ENCODE measurements around the gene TNK1. TPM values are rescaled to one million over a fixed set of nuclear protein-coding genes. Genes with fewer than 3 reads are reported as not detected.

TNK1 gene
- total RNA-seq, 1 experiment from 2014 or later = 0.90 TPM

- no peaks in the 10 kb centered on the region for H3K36me3 ChIP-seq (ENCODE audit: insufficient read depth, low read length, poor library complexity, severe bottlenecking)
- peak; percentile 87 for DNase-seq (ENCODE audit: low spot score)
- ChIA-PET POLR2A (ENCODE audit: low non-redundant PET) (no interaction called here), CTCF (interaction anchor here (0.6 to 0.7 kb wide), 2 partner anchors 209 to 328 kb away, joined by 3 to 4 read pairs; no protein-coding TSS in a partner anchor)
- no peaks in the 10 kb centered on the region for H3K9me3 ChIP-seq (ENCODE audit: low read depth, low read length, poor library complexity, severe bottlenecking)
- TF ChIP-seq, protein P1, sequence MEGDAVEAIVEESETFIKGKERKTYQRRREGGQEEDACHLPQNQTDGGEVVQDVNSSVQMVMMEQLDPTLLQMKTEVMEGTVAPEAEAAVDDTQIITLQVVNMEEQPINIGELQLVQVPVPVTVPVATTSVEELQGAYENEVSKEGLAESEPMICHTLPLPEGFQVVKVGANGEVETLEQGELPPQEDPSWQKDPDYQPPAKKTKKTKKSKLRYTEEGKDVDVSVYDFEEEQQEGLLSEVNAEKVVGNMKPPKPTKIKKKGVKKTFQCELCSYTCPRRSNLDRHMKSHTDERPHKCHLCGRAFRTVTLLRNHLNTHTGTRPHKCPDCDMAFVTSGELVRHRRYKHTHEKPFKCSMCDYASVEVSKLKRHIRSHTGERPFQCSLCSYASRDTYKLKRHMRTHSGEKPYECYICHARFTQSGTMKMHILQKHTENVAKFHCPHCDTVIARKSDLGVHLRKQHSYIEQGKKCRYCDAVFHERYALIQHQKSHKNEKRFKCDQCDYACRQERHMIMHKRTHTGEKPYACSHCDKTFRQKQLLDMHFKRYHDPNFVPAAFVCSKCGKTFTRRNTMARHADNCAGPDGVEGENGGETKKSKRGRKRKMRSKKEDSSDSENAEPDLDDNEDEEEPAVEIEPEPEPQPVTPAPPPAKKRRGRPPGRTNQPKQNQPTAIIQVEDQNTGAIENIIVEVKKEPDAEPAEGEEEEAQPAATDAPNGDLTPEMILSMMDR (conservative IDR thresholded peaks at IDR 0.05; ENCODE audit: low read depth, low read length) = peak; percentile 56; the same call in 1 of the 2 replicates
- no peak for TF ChIP-seq EZH2 (IDR thresholded peaks at IDR 0.05; ENCODE audit: borderline replicate concordance, low read depth, low read length, poor library complexity, severe bottlenecking)
- H3K27me3 ChIP-seq (replicated peaks; ENCODE audit: insufficient read depth, low read depth, low read length, poor library complexity) = no peaks in the 10 kb centered on the region
- H3K4me3 ChIP-seq (ENCODE audit: low read depth, low read length, poor library complexity, severe bottlenecking) = peak within 1 kb of the TSS; percentile 93
- BruUV-seq (replicated peaks) = no TSS peak
- intact Hi-C loops (cut with micrococcal nuclease; ENCODE audit: unreplicated experiment) = loop anchor here (10.0 kb wide), 1 partner anchor 133 kb away; the partner anchor contains the start of genes POLR2A and SLC35G6
- H3K4me1 ChIP-seq (ENCODE audit: insufficient read depth, low read length, poor library complexity, severe bottlenecking) = peaks cover 38% of the 10 kb centered on the region
- H3K27ac ChIP-seq (ENCODE audit: low read depth, low read length, poor library complexity, severe bottlenecking) = peak within 1 kb of the TSS; percentile 94
These were observed 29.0 kb upstream of the TNK1 start, which contains the start of gene KCTD11 for GRCh38 chr17:7351665-7352502. Gene KCTD11 (plus strand): TSS chr17:7352162.

DNA sequence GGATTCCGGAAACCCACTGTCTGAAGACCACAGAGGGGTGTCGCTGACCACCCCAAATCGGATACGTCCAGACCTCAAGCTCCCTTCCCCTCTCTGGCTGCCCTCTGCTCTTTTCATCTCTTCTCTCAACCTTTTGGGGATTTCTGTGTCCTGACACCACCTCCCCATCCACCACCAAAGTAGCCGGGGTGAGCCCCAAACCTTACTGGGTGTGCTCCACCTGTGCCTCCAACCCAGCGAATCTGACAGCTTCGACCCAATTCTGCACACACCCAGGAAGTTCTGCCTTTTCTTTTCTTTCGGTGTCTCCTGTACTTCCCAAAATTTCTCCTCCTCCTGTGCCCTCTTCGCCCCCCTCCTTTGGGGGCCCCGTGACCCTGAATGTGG lies 28.4 kb upstream of the TNK1 start:
- no peak for DNase-seq (ENCODE audit: low spot score)
- CTCF ChIA-PET = no interaction called here
- BruUV-seq (replicated peaks) = TSS peak; percentile 42
- no peak for TF ChIP-seq EZH2 (IDR thresholded peaks at IDR 0.05; ENCODE audit: borderline replicate concordance, low read depth, low read length, poor library complexity, severe bottlenecking)
- TF ChIP-seq, protein P1 (conservative IDR thresholded peaks at IDR 0.05; ENCODE audit: low read depth, low read length) = no peak; the same call in 1 of the 2 replicates
- POLR2A ChIA-PET (ENCODE audit: low non-redundant PET) = no interaction called here
- intact Hi-C loops (cut with micrococcal nuclease; ENCODE audit: unreplicated experiment) = loop anchor here (10.0 kb wide), 1 partner anchor 132 kb away; the partner anchor contains the start of genes POLR2A and SLC35G6
- peaks cover 38% of the 10 kb centered on the region for H3K4me1 ChIP-seq (ENCODE audit: insufficient read depth, low read length, poor library complexity, severe bottlenecking)
- H3K9me3 ChIP-seq (ENCODE audit: low read depth, low read length, poor library complexity, severe bottlenecking) = no peaks in the 10 kb centered on the region
- no peaks in the 10 kb centered on the region for H3K27me3 ChIP-seq (replicated peaks; ENCODE audit: insufficient read depth, low read depth, low read length, poor library complexity)
- H3K4me3 ChIP-seq (ENCODE audit: low read depth, low read length, poor library complexity, severe bottlenecking) = peak overlapping the region; percentile 93
- H3K27ac ChIP-seq (ENCODE audit: low read depth, low read length, poor library complexity, severe bottlenecking) = peak overlapping the region; percentile 94
- no peaks in the 10 kb centered on the region for H3K36me3 ChIP-seq (ENCODE audit: insufficient read depth, low read length, poor library complexity, severe bottlenecking)

DNA sequence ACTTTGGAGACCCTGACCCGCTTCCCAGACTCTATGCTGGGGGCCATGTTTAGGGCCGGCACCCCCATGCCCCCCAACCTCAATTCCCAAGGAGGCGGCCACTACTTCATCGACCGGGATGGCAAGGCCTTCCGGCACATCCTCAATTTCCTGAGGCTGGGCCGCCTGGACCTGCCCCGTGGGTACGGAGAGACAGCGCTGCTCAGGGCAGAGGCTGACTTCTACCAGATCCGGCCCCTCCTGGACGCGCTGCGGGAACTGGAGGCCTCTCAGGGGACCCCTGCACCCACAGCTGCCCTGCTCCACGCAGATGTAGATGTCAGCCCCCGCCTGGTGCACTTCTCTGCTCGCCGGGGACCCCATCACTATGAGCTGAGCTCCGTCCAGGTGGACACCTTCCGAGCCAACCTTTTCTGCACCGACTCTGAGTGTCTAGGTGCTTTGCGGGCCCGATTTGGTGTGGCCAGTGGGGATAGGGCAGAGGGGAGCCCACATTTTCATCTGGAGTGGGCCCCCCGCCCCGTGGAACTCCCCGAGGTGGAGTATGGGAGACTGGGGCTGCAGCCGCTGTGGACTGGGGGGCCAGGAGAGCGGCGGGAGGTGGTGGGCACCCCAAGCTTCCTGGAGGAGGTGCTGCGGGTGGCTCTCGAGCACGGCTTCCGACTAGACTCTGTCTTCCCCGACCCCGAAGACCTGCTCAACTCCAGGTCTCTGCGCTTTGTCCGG lies 27.8 kb upstream of the TNK1 start:
- no peaks in the 10 kb centered on the region for H3K9me3 ChIP-seq (ENCODE audit: low read depth, low read length, poor library complexity, severe bottlenecking)
- no peaks in the 10 kb centered on the region for H3K27me3 ChIP-seq (replicated peaks; ENCODE audit: insufficient read depth, low read depth, low read length, poor library complexity)
- H3K36me3 ChIP-seq (ENCODE audit: insufficient read depth, low read length, poor library complexity, severe bottlenecking) = no peaks in the 10 kb centered on the region
- DNase-seq (ENCODE audit: low spot score) = no peak
- intact Hi-C loops (cut with micrococcal nuclease; ENCODE audit: unreplicated experiment) = loop anchor here (10.0 kb wide), 1 partner anchor 132 kb away; the partner anchor contains the start of genes POLR2A and SLC35G6
- TF ChIP-seq, protein P1 (conservative IDR thresholded peaks at IDR 0.05; ENCODE audit: low read depth, low read length) = no peak
- no peak for TF ChIP-seq EZH2 (IDR thresholded peaks at IDR 0.05; ENCODE audit: borderline replicate concordance, low read depth, low read length, poor library complexity, severe bottlenecking)
- ChIA-PET POLR2A (ENCODE audit: low non-redundant PET) (no interaction called here), CTCF (no interaction called here)
- no peak overlapping the region for H3K27ac ChIP-seq (ENCODE audit: low read depth, low read length, poor library complexity, severe bottlenecking)
- peak overlapping the region; percentile 93 for H3K4me3 ChIP-seq (ENCODE audit: low read depth, low read length, poor library complexity, severe bottlenecking)
- H3K4me1 ChIP-seq (ENCODE audit: insufficient read depth, low read length, poor library complexity, severe bottlenecking) = peaks cover 38% of the 10 kb centered on the region
- BruUV-seq (replicated peaks) = no TSS peak
